Stimulated activated CD8-positive, alpha-beta memory T cell treated with anti-CD3 and anti-CD28 coated beads, Interleukin-7, amount 100 ng/mL, for 48 hours (primary cell): ENCODE measurements around the gene RNASEH2C.
"Not testable (repeated sequence)": the region's sequence is repeated elsewhere in the genome, so short reads cannot be mapped to it uniquely, and the experiment has no call there.

Experiments
- DNase-seq, 2 donors: peaks; one replicate each; pipeline ENCODE4 v3.0.0-alpha.2; 2020; ENCODE audit warnings: low read depth in 1 of 2; ENCODE audit errors: extremely low read depth in 1 of 2

Gene RNASEH2C

GRCh38 chr11:65691847-65692246, 28.8 kb downstream of the RNASEH2C start:
- DNase-seq, result not testable (repeated sequence)

- no peak for DNase-seq
These were observed 34.6 kb downstream of the RNASEH2C start for GRCh38 chr11:65685981-65686380.

- not testable (repeated sequence) for DNase-seq
These were observed 37.1 kb downstream of the RNASEH2C start for GRCh38 chr11:65683480-65683879.

- no peak for DNase-seq
These were observed 40.3 kb downstream of the RNASEH2C start for GRCh38 chr11:65680192-65680743.

GRCh38 chr11:65672982-65673381, 47.6 kb downstream of the RNASEH2C start:
- DNase-seq, result no peak

- no peak for DNase-seq
These were observed 48.3 kb downstream of the RNASEH2C start for GRCh38 chr11:65672180-65672860.
